ENCODE data around the gene NBPF3.
"Not testable (repeated sequence)": the region's sequence is repeated elsewhere in the genome, so short reads cannot be mapped to it uniquely, and the experiment has no call there.

The NBPF3 gene

DNA sequence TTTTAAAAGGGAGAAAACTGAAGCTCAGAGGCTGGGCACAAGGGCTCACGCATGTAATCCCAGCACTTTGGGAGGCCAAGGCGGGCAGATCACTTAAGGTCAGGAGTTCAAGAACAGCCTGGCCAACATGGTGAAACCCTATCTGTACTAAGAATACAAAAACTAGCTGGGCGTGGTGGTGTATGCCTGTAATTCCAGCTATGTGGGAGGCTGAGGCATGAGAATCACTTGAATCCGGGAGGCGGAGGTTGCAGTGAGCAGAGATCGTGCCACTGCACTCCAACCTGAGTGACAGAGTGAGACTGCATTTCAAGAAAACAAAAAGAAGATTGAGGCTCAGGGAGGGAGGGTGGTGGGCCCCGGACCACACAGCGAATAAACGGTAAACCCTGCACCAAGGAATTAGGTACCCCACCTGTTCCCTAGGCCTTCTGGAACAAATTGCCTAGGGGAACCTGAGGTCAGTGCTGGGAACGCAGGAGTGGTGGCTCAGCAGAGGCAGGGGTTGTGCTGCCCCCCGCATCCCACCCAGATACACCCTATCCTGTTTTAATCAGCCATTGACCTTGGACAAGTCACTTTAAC, 79.6 kb downstream of the NBPF3 start:
- DNase-seq (ENCODE audit: low spot score): not testable (repeated sequence)

DNA sequence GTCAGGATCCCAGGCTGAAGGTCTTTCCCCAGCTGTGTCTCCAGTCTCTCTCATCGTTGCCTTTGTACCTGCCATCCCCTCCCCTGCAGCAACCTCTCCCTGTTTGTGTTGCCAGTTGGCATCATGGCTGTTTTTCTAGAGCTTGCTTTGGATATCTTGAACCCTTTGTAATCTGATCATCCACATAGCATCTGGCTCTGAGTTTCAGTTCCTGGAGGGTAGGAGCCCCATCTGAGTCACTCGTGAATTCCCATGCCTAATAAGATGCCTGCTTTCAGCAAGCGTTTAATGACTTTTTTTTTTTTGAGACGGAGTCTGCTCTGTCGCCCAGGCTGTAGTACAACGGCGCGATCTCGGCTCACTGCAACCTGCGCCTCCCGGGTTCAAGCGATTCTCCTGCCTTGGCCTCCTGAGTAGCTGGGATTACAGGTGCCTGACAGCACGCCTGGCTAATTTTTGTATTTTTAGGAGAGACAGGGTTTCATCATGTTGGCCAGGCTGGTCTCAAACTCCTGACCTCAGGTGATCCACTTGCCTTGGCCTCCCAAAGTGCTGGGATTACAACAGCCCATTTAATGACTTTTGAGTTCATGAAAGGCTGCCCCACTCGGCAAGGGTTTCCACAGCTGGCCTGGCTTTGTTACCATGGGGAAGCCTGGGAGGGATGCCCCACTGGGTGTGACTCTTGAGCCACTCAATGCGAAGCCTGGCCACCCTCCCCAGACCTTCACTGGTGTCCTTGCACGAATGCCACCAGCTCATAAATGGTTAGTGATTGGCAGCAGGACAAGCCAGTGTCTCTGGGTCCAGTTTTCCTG, 81.2 kb downstream of the NBPF3 start:
- peak; percentile 37 for DNase-seq (ENCODE audit: low spot score)

DNA sequence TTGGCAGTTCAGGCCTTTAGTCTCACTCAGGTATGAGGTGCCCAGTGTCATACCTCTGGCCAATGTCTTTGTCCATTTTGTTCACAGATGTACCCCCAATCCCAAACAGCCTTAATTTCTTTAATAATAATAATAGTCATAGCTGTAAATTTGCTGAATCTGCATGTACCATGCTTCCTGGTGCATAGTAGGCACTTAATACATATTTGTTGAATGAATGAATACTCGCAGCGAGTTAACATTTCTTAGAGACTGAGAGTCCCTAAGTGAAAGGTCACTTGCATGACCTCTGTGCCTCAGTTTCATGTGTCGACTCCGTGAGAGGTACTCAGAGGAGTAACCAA, 81.8 kb downstream of the NBPF3 start:
- DNase-seq (ENCODE audit: low spot score): no peak

DNA sequence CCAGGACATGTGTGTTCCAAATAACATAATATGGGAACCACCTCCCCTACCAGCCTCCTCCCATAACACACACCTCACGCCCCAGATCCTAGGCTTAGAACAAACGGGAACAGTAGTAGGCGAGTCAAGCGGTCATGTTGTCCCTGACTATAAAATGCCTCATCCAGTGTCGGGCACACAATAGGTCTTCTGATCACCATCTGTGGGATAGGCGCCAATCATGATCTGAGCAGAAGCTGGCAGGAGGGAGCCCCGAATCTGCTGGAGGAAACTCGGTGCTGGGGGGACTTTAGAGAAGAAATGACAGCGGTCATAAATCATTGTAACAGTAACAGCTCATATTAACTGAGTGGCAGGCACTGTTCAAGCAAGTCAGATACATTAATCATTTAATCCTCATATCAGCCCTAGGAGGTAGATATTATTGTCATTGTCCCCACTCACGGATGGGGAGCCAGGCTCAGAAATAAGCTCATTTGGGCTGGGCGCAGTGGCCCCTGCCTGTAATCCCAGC, 82.6 kb downstream of the NBPF3 start:
- no peak for DNase-seq (ENCODE audit: low spot score)

DNA sequence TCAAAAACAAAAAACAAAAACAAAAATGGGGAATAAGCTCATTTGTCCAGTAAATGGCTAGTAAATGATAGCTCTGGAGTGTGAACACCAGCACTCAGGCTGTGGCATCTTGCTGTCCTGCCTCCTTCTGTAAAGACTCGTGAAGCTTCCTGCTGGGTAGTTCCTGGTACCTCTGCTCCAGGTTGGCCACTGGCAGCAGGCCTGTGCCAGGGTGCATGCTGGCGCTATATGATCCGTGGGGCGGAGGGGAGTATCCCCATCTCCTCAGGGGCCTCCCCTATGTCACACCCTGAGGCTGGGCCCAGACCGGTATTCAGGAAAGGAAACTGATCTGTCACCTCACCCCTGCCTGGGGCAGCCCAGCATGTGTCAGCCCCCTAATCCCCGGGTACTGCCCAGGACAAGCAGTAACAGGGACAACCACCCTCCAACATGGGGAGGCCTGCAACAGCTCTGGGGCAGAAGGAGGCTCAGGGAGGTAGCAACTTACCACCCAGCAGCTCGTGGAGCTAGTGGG, 83.4 kb downstream of the NBPF3 start:
- DNase-seq (ENCODE audit: low spot score): no peak

DNA sequence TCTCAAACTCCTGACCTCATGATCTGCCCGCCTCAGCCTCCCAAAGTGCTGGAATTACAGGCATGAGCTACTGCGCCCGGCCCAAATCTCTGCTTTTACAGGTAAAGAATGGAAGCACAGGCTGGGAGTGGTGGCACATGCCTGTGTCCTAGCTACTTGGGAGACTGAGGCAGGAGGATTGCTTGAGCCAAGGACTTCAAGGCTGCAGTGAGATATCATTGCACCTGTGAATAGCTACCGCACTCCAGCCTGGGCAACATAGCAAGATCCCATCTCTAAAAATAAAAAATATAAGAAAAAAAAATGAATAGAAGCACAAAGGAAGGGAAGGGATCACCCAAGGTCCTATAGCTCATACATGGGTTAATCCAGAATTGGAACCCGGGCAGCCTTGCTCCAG, 84.3 kb downstream of the NBPF3 start:
- no peak for DNase-seq (ENCODE audit: low spot score)

DNA sequence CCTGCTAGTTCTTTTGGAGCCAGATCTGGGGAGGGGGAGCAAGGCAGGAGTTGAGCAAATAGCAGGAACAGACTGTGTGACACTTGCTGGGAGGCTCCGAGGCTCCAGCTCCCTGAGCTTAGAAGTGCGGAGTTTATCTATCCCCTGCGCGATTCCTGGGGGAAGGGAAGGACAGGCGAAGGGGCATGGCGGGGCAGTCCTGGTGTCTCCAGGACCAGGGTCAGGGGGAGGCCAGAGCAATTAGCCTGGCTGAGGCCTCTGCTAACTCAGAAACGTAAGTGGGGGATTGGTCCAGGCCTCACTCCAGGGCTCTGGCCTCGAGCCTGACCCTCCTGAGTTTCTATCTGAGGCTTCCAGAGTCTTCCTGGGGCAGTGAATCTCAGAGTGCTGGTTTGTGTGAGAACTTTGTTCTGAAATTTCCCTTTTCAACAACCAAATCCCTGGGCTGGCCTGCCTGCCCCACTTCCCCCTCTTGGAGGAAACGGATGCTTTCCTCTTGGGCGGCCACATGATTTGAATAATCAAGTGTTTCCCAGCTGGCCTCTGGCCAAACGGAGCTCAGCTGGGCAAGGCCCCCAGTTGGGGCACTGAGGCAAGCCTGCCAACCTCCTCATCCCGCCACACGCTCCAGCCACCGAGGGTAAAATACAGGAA, 84.9 kb downstream of the NBPF3 start:
- DNase-seq (ENCODE audit: low spot score): no peak

DNA sequence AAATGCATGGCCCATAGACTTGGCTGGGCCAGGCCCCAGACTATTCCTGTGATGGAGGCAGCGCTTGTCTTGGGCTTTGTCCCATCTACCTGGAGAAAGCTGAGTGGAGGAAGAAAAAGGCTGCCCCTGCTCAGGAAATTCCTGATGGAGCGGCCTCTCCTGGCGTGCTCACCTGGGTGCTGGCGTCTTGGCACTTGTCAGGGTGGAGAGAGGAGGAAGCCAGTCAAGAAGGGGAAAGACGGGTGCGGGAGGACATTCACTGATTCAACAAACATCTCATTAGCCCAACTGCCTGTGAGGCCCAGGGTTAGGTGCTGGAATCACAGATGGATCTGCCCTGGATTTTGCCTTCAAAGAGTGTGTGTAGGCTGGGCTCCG, 85.4 kb downstream of the NBPF3 start:
- no peak for DNase-seq (ENCODE audit: low spot score)

DNA sequence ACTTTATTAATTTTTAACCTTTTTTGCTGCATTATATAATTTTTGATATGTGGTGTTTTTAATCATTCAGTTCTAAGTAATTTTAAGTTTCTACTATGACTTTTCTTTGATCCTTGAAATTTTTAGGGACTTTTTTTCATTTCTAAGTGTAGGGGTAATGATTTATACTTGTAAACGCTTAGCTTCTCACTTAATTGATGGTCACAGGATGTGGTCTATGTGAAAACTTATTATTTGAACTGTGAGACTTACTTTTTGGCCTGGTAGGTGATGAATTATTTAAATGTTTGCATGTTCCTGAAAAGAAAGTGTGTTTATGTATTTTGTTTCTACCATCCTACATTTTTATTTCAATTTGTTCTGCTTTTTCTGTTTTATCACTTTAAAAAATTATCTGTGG, 86.5 kb downstream of the NBPF3 start:
- DNase-seq (ENCODE audit: low spot score): no peak

DNA sequence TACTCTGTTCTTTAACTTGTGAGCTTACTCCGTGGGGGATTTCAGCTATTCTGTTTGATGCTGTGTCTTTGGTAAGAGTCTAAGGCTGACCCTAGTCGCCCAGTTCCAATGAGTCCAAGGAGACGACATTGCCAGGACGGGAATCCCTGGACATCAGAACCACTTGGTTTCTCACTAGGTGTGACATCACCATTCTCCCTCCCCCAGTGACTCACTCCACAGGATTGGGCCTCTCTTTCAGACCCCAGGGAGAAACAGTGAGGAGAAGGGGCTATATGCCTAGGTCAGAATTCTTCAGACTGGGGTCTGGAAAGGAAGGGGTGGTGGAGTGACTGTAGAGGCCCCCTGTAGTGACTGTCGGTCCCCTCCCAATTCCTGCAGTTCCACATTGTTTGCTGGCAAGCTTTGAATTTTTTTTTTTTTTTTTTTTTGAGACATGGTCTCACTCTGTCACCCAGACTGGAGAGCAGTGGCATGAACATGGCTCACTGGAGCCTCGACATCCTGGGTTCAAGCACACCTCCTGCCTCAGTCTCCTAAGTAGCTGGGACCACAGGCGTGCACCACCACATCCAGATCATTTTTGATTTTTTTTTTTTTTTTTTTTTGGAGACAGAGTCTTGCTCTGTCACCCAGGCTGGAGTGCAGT, 90.6 kb downstream of the NBPF3 start:
- DNase-seq (ENCODE audit: low spot score): no peak

DNA sequence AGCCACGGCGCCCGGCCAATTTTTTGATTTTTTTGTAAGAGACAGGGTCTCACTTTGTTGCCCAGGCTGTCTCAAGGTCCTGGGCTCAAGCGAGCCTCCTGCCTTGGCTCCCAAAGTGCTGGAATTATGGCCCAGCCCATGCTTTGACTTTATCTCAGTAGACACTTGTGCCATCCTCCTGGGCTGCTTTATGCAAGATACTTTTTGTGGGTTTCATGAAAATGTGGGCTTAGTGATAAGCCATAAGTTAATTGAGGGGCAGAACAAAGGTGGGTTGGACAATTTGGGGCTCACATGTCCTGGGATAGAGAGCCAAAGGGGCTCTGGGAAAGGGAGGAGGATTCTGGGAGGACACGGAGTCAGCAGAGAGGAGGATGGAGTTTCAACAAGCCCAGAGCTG, 91.3 kb downstream of the NBPF3 start:
- DNase-seq (ENCODE audit: low spot score): no peak

DNA sequence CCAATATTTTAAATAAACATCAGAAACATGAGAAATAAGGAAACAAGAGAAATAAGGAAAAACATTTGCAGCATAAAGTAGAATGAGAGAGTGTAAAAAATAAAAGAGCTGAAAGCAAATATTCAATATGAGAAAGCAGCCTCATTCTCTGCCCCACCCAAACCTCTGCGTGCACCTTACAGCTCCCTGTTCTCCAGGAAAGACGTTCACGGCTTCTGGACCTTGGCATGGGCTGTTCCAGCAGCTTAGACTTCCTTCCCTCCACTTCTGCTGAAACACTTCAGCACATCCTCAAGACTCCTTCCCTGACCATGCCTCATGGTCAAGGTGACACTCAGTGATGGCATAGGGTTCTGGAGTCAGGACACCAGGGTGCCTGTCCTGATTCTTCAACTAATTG, 92.6 kb downstream of the NBPF3 start:
- no peak for DNase-seq (ENCODE audit: low spot score)

DNA sequence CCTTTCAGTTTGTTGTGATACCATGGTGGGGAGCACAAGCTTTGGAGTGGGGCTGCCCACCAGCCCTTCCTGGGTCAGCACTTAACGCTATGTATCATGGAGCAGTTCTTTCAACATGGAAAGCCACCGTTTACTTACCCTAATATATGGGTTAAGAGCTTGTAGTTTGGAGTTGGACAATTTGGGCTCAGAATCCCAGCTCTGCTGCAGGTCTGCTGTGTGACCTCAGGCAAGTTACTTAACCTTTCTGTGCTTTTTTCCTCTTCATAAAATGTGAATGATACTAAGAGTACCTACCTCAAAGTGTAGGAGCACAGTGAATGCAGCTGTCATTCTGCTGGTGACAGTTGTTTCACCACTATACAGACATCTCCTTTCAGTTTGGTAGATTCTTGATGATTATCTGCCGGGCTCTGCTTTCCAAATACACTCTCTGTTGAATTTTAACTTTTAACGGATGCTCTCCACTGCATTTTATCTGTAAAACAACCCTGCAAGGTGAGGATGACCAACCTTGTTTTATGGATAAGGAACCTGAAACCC, 93.1 kb downstream of the NBPF3 start:
- no peak for DNase-seq (ENCODE audit: low spot score)

DNA sequence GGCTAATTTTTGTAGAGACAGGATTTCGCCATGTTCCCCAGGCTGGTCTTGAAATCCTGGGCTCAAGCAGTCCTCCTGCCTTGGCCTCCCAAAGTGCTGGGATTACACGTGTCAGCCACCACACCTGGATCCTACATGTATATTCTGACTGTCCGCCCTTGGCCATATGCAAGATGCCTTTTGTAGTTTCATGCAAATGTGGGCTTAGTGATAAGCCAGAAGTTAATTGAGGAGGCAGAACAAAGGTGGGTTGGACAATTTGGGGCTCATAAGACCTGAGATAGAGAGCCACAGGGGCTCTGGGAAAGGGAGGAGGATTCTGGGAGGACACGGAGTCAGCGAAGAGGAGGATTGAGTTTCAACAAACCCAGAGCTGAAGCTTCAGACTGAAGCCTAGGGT, 94.2 kb downstream of the NBPF3 start:
- no peak for DNase-seq (ENCODE audit: low spot score)

All from GM03348 (cell line).